Renal cortex interstitium (tissue), 11 donors: ENCODE measurements around the gene CASKIN1. TPM values are rescaled to one million over a fixed set of nuclear protein-coding genes. Genes with fewer than 3 reads are reported as not detected.
"Not testable (repeated sequence)": the region's sequence is repeated elsewhere in the genome, so short reads cannot be mapped to it uniquely, and the experiment has no call there.

Source experiments
- DNase-seq, 11 donors: peaks; one replicate each; pipeline ENCODE4 v3.0.0-alpha.2; 2013; ENCODE audit warnings: low read depth in 9 of 11, low spot score in 4 of 11; ENCODE audit errors: extremely low read depth in 1 of 11
- polyA plus RNA-seq, 3 donors: library from polyadenylated mRNA; unstranded; fragments of 120-200 nt; gene quantifications; one replicate each; pipeline ENCODE4 v1.2.1, GENCODE V29; 2013; ENCODE audit not compliant: insufficient read length in 3 of 3

Gene CASKIN1
- polyA plus RNA-seq, 3 donors = 1.00 to 2.4 (median 1.9) TPM

- DNase-seq = no peak
These were observed 45.8 kb downstream of the CASKIN1 start for GRCh38 chr16:2150418-2151187.

DNA sequence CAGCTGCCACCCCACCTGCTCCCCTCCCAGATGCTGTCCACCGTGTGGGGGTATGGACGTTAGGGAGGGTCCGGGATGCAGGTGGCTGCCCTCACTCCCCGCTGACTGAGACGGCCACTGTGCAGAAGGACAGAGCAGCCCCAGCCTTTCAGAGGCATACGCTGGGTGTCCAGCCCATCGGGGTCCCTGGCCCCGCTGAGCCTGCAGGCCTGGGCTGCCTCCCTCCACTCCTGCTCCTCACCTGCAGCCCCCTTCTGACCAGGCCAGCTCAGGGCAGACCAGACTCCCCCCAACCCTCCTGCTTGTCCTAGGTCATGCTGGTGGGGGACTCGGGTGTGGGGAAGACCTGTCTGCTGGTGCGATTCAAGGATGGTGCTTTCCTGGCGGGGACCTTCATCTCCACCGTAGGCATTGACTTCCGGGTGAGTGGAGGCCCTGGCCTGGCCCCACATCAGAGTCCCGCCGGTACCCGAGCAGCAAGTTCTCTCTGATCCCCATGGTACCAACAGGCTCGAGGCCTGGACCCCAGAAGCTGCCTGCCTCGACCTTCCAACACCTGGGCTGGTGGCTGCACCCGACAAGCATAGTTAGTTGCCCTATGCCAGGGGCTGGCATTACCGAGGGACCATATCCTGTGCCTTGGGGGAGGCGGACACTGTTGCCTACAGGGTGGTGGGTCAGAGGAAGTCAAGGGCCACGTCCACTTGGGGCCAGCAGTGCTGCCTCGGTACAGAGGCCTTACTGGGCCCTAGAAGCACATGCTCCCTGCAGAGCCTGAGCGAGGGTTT lies 46.6 kb downstream of the CASKIN1 start:
- no peak for DNase-seq

- no peak for DNase-seq
These were observed 47.4 kb downstream of the CASKIN1 start for GRCh38 chr16:2148714-2149629.

DNA sequence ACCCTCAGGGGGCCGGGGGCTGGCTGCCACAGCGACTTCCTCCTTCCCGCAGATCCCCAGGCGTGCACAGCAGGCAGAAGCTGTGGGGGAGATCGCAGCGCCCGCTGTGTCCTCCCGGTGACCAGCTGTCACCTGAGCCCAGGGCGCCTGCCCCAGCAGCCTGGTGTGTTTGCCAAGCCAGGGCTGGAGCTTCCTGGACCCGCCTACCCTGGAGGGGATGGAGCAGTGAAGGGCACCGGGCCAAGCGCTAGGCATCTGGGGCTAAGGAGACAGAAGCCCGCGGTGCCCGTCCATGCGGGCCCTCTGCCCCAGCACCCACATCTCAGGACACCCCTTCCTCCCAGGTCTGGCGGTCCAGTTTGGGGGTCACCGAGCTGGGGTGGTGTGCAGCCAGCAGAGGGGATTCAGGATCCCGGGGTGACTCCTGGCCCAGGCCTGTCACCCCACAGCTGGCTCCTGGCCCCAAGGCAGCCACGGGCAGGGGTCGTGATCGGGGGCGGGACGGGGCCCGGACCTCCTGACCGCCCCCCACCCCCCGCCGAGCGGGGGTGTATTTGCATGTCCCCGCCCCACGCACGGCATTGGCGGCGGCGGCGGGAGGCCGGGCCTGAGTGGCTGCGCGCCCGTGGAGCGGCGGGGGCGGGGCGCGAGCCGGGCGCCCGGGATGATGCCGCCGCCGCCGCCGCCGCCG lies 48.3 kb downstream of the CASKIN1 start, which contains the start of gene RAB26:
TSS of gene RAB26 (plus strand) at position 645 of the 691 bp plus-strand sequence. CDS start 159 bp downstream, outside the sequence.
- DNase-seq = peak in 3 of 11 donors; percentile 54 to 65 (median 63)

DNA sequence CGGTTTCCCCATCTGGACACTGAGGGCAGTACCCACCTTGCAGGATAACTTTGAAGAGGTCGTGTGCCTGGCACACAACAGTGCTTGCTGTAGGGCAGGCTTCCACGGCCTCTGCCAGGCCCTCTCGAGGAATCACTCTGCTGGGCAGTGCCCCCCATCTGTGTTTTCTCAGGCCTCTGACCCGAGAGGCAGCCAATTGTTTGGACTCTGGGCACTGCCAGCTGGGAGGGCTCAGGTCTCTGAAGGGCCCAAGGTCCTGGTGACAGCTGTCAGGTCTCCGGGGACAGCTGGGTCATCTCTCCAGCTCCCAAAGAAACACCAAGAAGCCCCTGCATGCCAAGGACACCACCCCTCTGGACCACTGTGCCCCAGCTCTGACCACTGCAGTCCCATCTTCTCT lies 49.0 kb downstream of the CASKIN1 start:
- no peak for DNase-seq

DNA sequence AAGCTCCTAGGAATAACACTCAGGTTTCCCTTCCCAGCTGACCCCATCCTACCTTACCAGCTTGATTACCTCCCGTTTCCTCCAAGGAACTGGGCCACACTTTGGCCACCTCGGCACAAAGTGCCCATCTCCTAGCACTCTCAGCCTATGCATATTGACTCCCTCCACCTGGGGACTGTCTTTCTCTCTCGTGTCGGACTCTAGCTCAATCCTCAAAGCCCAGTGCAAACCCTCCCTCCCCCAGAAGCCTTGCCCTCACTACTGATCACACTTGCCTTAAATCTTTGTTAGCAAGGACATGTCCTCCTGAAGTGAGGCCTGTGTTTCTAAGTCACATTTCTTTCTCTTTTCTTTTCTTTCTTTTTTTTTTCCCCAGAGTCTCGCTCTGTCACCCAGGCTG lies 50.6 kb downstream of the CASKIN1 start:
- no peak for DNase-seq

DNA sequence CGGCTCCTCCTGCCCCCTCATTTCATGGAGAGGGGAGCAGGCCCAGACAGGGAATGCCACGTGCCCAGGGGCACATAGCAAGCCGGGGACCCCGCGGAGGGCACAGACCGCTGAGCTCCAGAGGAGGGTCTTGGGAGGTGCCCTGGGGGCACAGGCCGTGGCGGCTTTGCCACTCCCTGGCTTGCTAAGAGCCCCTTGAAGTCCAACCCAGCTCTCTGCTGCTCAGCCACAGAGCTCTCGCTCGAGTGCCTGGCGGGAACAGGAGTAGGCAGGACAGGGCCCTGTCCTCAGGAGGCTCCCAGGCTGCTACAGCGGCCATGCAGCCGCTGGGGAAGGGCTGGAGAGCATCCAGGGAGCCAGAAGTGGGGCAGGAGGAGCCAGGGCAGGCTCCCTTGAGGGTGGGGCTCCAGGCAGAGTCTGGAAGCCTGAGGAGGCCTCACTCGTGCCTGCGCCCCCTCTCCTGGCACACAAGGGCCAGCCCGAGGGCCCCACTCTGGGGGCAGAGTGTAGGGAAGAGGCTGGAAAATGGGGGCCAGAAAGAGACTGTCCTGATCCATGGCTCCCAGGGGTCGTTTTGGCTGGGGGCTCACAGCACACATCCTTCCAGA lies 52.4 kb downstream of the CASKIN1 start:
- DNase-seq = no peak

GRCh38 chr16:2142942-2143877 lies 53.2 kb downstream of the CASKIN1 start:
- DNase-seq = no peak

GRCh38 chr16:2135770-2136490 lies 60.5 kb downstream of the CASKIN1 start, which contains the start of gene PKD1:
PKD1 (minus strand) TSS chr16:2135898; CDS start chr16:2135689, 209 bp downstream.
- DNase-seq = peak in 10 of 11 donors; percentile 81 to 90 (median 86)

- not testable (repeated sequence) for DNase-seq
These were observed 61.3 kb downstream of the CASKIN1 start for GRCh38 chr16:2135071-2135470.

- DNase-seq = not testable (repeated sequence)
These were observed 62.6 kb downstream of the CASKIN1 start for GRCh38 chr16:2133797-2134196.

DNA sequence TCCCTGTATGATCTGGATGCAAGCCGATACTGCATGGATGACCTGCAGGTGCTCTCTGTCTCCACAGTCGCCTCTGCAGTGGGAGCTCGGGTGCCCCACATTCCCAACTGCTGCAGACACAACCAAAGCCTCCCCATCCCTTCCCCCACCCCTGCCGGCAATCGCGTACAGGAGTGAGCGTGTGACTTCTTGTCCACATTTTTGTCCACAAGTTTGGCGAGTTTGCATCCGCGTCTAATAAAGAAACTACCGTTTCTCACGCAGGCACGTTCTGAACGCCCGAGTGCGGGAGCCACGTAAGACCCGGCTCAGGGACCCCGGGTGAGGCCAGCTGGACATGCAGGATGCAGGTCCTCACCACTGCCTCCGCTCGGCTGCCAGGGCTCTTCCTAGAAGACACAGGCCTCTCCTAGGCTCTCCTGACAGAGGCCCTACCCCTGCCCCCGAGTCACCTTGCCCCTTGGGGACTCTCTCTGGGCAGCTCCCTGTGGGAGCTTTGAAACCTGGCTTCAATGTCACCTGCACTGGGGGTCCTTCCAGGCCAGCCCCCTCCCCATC lies 66.4 kb downstream of the CASKIN1 start:
- DNase-seq = not testable (repeated sequence)

DNA sequence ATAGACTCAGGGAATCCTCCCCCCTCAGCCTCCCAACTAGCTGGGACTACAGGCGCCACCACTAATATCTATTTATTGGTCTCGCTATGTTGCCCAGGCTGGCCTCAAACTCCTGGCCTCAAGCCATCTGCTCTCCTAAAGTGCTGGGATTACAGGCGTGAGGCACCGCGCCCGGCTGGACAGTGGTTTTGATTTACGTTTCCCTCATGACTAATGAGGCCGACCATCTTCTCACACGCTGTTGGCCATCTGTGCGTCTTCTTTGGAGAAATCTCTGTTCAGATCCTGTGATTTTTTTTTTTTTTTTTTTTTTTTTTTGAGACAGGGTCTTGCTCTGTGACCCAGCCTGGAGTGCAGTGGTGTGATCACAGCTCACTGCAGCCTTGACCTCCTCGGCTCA lies 67.2 kb downstream of the CASKIN1 start:
- not testable (repeated sequence) for DNase-seq

GRCh38 chr16:2127630-2128280 lies 68.7 kb downstream of the CASKIN1 start:
- not testable (repeated sequence) for DNase-seq
